Lower lobe of right lung (tissue), 2 donors: Measurements from ENCODE around the gene PABPC1L. TPM values are rescaled to one million over a fixed set of nuclear protein-coding genes. Genes with fewer than 3 reads are reported as not detected.

Source experiments
- ATAC-seq, 2 donors: fragments of 200-7000 bp; cut with Tn5 transposase; one replicate each; pipeline ENCODE4 v1.9.1; 2020 to 2022; ENCODE audit warnings: mild to moderate bottlenecking in 2 of 2, moderate library complexity in 2 of 2
- DNase-seq: peaks from one replicate; pipeline ENCODE4 v3.0.0-alpha.2; 2020
- H3K27ac ChIP-seq: fragments of 200-600 bp; one replicate; pipeline ENCODE4 v1.8.0; 2022
- H3K27me3 ChIP-seq: fragments of 200-600 bp; one replicate; pipeline ENCODE4 v1.8.0; 2022; ENCODE audit warnings: low read depth
- H3K36me3 ChIP-seq: fragments of 200-600 bp; one replicate; pipeline ENCODE4 v1.8.0; 2022; ENCODE audit warnings: mild to moderate bottlenecking
- H3K4me1 ChIP-seq: fragments of 200-600 bp; one replicate; pipeline ENCODE4 v1.8.0; 2022
- H3K4me3 ChIP-seq: fragments of 200-600 bp; one replicate; pipeline ENCODE4 v1.8.0; 2022; ENCODE audit warnings: mild to moderate bottlenecking
- H3K9me3 ChIP-seq: fragments of 200-600 bp; one replicate; pipeline ENCODE4 v1.8.0; 2022
- CTCF ChIP-seq: fragments of 200-600 bp; IDR thresholded peaks from one replicate; pipeline ENCODE4 v1.8.0; 2022; ENCODE audit warnings: antibody characterized with exemption, mild to moderate bottlenecking
- intact Hi-C: fragments of 100-400 bp; cut with DNase I; formaldehyde crosslinking; loops from one replicate; pipeline ENCODE4 v1.11.0; 2022
- total RNA-seq: library from RNA; stranded (reverse); fragmentation: NEBNext Ultra II Directional; extraction: Animal tissue kit (Norgen Biotek cat#: 25700); gene quantifications from one replicate; pipeline ENCODE4 v1.2.1, GENCODE V29; 2021
- donor health status: DM: no; HTN: yes; CAD: no; lungs with severe emphysema.

The PABPC1L gene
- total RNA-seq, 1 donor from 2014 or later = 56.3 TPM

- no peak overlapping the region for H3K4me3 ChIP-seq
- no peak for ATAC-seq
- no peak for DNase-seq
- H3K27ac ChIP-seq = no peak overlapping the region
- no peaks in the 10 kb centered on the region for H3K27me3 ChIP-seq
- no peaks in the 10 kb centered on the region for H3K36me3 ChIP-seq
- peaks cover 27% of the 10 kb centered on the region for H3K4me1 ChIP-seq
- H3K9me3 ChIP-seq = no peaks in the 10 kb centered on the region
- intact Hi-C loops = no loop called here
- no peak for TF ChIP-seq CTCF
Observed at GRCh38 chr20:44962483-44962882, 52.6 kb downstream of the PABPC1L start.

- Histone ChIP-seq H3K4me3 (no peak overlapping the region), H3K4me1 (peaks cover 33% of the 10 kb centered on the region), H3K9me3 (no peaks in the 10 kb centered on the region), H3K36me3 (no peaks in the 10 kb centered on the region), H3K27me3 (no peaks in the 10 kb centered on the region), H3K27ac (no peak overlapping the region)
- no peak for TF ChIP-seq CTCF
- DNase-seq (no peak), ATAC-seq (no peak)
- intact Hi-C loops = no loop called here
Observed at GRCh38 chr20:44963325-44964215, 53.7 kb downstream of the PABPC1L start.

- ATAC-seq = no peak
- Histone ChIP-seq H3K4me3 (peak overlapping the region; percentile 93), H3K36me3 (no peaks in the 10 kb centered on the region), H3K27ac (peak overlapping the region; percentile 93), H3K9me3 (no peaks in the 10 kb centered on the region), H3K27me3 (no peaks in the 10 kb centered on the region), H3K4me1 (peaks cover 38% of the 10 kb centered on the region)
- intact Hi-C loops = no loop called here
- DNase-seq = no peak
- no peak for TF ChIP-seq CTCF
Observed at GRCh38 chr20:44965651-44966029, 55.8 kb downstream of the PABPC1L start.

- peak; percentile 98 to 99 for ATAC-seq
- H3K36me3 ChIP-seq = no peaks in the 10 kb centered on the region
- H3K9me3 ChIP-seq = no peaks in the 10 kb centered on the region
- DNase-seq = peak; percentile 97
- no peaks in the 10 kb centered on the region for H3K27me3 ChIP-seq
- peak; percentile 62 for TF ChIP-seq CTCF
- H3K27ac ChIP-seq = peak within 1 kb of the TSS; percentile 93
- peak within 1 kb of the TSS; percentile 93 for H3K4me3 ChIP-seq
- peaks cover 35% of the 10 kb centered on the region for H3K4me1 ChIP-seq
- intact Hi-C loops = no loop called here
Observed at GRCh38 chr20:44966030-44966961, 56.4 kb downstream of the PABPC1L start, which contains the start of gene STK4. Gene STK4, plus strand, starts transcription at chr20:44966512. Its CDS starts 57 bp downstream, at chr20:44966569.

- DNase-seq (no peak), ATAC-seq (peak; percentile 53 to 56)
- H3K27ac ChIP-seq = peak overlapping the region; percentile 93
- no peak for TF ChIP-seq CTCF
- peaks cover 39% of the 10 kb centered on the region for H3K4me1 ChIP-seq
- peak overlapping the region; percentile 93 for H3K4me3 ChIP-seq
- H3K27me3 ChIP-seq = no peaks in the 10 kb centered on the region
- H3K9me3 ChIP-seq = no peaks in the 10 kb centered on the region
- H3K36me3 ChIP-seq = peaks cover 7% of the 10 kb centered on the region
- intact Hi-C loops = no loop called here
Observed at GRCh38 chr20:44967207-44967807, 57.4 kb downstream of the PABPC1L start.
